GM19099 (cell line): ENCODE results near the gene ANO3.

Source experiments
- POLR2A ChIP-seq: IDR thresholded peaks from 3 replicates; pipeline ENCODE4 v1.6.1; 2011; ENCODE audit warnings: low read depth; ENCODE audit not compliant: insufficient read length; ENCODE audit errors: extremely low read depth

Gene ANO3

DNA sequence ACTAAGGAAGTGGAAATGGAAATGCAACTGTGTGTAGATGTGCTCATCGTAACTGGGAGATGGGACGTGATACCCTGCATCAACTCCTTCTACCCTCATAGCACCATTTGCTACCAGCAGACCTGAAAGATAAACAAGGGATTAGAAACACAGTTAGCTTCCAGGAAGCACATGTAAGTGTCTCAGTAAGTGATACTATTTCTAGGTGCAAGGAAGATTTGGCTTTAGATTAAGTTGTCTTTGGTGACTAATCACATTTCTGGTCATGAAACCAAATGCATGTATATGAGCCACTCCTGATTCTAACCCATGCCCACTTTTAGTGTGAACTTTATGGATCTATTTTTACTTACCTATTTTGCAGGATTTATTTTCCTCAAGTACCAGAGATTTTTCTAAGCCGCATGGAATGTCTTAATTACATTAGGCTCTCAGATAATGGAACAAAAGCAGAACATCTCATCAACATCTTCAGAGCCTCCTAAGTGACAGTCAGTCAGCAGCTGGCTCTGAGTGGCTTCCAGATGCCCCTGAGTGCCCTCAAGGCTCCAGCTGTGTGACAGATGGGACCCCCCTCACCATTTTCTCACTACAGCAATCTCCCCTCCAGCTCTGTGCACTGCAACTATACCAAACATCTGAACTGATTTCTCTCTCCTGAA lies 368.8 kb downstream of the ANO3 start:
- no peak for TF ChIP-seq POLR2A

DNA sequence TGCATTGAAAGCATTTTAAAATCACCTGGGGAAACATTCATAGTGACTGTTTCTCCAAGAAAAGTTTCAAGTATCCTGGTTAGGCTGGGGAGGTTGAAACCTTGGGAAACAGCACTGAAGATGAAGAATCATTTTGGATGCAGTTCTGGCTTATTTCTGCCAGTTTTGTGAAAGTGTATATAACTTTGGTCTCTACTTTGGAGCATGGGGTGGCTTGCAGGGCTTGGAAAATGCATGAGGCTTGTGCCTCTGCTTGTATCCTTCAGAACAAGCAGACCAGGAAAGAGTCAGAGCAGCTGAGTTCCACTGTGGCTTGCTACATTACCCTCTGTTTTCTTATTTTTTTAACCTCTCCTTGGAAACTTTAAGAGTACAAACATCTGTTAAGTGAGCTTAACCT lies 370.5 kb downstream of the ANO3 start:
- TF ChIP-seq POLR2A = no peak

- TF ChIP-seq POLR2A = no peak
These were observed 371.7 kb downstream of the ANO3 start for GRCh38 chr11:26703411-26704191.

DNA sequence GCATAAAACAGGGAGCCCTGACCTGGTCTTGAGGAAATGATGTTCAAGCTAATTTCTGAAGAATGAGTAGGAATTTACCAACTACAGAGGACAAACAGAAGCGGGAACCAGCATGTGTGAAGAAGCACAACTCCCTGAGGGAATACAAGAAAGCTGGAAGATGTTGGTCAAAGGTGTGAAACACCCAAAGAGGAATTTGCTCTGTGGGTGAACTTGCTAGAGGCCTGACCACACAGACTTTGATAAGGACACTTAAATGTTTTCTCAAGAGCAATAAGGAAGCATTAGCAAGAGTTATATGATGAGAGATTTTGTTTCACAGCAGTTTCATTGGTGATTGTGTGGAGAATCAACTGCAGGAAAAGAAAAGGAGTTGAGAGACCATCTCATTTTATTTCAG lies 372.3 kb downstream of the ANO3 start:
- no peak for TF ChIP-seq POLR2A

GRCh38 chr11:26706181-26706580 lies 374.3 kb downstream of the ANO3 start:
- no peak for TF ChIP-seq POLR2A

DNA sequence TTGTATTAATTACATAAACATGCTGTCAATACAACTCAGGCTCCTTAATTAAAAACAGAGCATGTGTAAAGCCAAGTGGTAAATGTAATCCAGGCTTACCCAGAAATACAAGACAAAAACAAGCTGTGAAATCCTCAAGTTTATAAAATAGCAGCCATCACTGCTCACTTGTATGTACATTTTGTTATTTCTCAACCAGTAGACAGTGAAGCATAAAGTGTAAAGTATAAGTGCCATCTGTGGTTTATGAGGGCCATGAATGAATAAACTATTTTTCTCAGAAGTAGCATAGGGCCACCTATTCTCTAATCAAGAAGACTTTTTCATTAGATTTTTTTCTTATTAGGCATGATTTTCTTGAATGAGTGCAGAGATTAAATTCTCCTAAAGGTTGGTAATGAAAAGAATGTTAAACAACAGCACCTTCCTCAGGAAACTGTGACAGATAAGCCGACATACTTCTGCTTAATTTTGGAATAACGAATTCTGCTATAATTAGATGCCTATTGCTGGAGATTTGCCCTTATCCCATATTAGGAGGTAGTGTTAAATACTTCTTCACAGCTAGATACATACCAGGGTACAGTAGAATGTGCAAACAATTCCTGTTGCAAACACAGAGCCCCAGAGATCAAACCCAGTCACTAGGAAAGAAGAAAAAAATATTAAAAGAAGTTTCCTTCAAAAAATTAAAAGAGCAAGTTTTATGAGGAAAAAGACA lies 377.0 kb downstream of the ANO3 start:
- TF ChIP-seq POLR2A = no peak

DNA sequence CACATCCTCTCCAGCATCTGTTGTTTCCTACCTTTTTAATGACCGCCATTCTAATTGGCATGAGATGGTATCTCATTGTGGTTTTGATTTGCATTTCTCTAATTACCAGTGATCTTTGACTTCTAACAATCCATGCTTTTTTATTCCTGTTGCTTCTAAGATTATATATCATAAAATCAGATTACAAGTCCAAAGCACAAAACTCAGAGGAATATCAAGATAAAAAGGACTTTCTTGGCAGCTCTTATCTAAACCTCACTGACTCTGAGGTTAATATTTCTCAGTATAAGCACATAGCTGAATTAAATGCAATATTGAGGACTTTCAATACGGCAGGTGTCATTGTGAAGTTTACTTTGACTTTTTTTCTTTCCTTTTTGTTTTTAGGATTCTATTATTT lies 378.6 kb downstream of the ANO3 start:
- TF ChIP-seq POLR2A = no peak

- no peak for TF ChIP-seq POLR2A
These were observed 380.6 kb downstream of the ANO3 start for GRCh38 chr11:26712497-26712896.
